ENCODE results near the gene WNK2. TPM values are rescaled to one million over a fixed set of nuclear protein-coding genes. Genes with fewer than 3 reads are reported as not detected.

WNK2 gene
- total RNA-seq, 1 experiment from 2014 or later, result 0.14 TPM

DNA sequence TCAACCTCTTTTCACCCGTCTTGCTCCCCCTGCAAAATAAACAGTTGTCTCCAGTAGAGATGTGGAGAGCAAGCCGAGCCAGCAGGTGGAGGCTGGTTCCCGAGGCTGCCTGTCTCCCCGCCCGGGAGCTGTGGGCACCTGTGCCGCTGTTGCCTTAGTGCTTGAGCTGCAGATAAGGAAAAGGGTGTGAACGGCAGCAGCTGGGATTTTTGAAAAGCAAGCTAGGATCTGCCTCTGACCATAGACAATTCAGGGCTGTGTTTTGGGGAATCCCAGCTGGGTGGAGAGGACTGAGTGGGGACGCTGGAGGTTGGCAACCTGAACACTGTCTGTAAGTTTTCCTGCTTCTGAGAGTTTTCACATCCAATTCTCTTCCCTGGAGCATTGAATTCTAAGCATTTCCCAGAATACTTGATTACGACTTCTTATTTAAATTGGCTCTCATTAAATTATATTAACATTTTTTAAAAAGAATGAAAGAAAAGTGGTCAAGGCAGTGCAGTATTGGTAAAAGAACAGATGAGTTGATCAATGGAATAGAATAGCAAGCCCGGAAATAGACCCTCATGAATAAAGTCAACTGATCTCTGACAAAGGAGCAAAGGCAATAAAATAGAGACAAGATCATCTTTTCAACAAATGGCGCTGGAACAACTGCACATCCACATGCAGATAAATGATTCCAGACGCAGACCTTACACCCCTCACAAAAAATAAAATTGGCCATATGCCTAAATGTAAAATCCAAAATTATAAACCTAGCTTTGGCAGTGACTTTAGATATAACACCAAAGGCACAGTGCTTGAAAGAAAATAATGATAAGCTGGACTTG is 9.7 kb downstream of the WNK2 start:
- DNase-seq (ENCODE audit: low read depth), result no peak
- in situ Hi-C loops (cut with HindIII; ENCODE audit: low pct_unique_long_range_greater_than_20kb, low sequenced_read_pairs), result no loop called here

DNA sequence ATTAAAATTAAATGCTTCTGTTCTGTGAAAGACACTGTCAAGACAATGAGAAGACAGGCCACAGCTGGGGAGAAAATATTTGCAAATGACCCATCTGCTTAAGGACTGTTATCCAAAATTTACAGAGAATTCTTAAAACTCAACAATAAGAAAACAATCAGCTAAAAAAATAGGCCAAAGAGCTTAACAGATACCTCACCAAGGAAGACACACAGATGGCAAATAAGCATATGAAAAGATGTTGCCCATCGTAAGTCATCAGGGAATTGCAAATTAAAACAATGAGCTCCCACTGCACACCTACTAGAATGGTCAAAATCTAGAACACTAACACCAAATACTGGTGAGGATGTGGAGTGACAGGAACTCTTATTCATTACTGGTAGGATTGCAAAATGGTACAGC is 10.3 kb downstream of the WNK2 start:
- in situ Hi-C loops (cut with HindIII; ENCODE audit: low pct_unique_long_range_greater_than_20kb, low sequenced_read_pairs), result no loop called here
- no peak for DNase-seq (ENCODE audit: low read depth)

DNA sequence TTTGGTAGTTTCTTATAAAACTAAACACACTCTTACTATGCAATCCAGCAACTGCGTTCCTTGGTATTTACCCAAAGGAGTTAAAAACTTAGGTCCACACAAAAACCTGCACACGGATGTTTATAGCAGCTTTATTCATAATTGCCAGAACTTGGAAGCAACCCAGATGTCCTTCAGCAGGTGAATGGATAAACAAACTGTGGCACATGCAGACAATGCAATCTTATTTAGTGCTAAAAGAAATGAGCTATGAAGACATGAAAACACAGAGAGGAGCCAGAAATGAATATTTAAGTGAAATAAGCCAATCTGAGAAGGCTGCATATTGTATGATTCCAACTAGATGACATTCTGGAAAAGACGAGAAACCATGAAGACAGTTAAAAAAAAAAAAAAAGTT is 10.7 kb downstream of the WNK2 start:
- no peak for DNase-seq (ENCODE audit: low read depth)
- in situ Hi-C loops (cut with HindIII; ENCODE audit: low pct_unique_long_range_greater_than_20kb, low sequenced_read_pairs), result no loop called here

DNA sequence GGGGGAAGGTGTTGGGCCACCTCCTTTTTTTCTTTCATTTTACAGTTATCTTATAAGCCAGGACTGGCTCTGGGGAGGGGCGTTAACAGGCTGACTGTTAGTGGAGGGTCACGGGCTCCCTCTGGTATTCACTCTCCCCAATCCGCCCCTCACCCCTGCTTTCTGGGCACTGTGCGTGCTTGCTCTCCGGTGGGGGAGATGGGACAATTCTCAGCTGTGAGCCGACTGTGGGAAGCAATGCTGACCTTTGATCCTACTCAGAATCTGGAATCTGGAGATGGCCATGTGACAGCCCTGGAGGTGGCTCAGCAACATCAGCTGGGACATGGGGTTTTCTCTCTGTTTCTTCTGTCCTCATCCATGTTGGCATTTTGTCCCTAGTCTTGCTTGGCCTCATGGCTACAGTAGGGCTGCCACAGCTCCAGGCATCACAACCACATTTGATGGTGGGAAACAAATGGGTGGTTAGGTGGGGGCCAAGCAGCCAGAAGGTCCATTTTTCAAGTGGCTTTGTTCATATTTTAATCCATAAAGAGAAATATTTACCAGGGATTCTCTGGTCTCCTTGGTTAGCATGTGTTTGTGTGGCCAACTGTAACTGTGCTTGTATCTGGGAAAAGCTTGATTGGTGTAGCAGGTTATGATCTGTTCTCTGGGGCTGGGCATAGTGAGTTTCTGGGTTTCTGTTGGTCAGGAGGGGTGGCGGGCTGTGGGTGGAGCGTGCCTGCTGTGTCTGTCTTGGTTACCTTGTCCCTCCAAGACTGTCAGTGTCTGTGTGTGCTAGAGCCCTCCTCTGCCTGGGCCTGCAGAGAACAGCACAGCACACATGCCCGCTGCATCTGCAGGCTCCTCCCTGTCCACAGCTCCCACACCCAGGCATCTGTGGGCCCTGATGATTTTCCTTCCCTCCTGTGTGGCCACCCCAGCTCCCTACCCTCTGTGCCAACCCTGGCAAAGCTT is 12.4 kb downstream of the WNK2 start:
- DNase-seq (ENCODE audit: low read depth), result no peak

DNA sequence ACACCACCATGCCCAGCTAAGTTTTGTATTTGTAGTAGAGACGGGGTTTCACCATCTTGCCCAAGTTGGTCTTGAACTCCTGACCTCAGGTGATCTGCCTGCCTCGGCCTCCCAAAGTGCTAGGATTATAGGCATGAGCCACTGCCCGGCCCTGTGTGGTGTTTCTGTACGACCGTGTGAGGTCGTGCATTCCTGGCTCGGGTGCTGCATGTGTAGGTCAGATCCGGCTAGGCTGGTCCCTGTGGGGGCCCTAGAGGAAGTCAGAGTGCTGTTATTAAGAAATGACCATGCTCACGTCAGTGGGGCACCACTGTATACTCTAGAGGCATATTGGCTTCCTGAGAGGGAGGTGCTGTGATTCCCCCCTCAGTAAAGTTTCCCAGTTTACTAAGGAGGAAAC is 13.7 kb downstream of the WNK2 start:
- DNase-seq (ENCODE audit: low read depth), result no peak
- in situ Hi-C loops (cut with HindIII; ENCODE audit: low pct_unique_long_range_greater_than_20kb, low sequenced_read_pairs), result no loop called here

More for the DNA sequence above, 12.4 kb downstream of the WNK2 start:
- in situ Hi-C loops (cut with HindIII; ENCODE audit: low pct_unique_long_range_greater_than_20kb, low sequenced_read_pairs), result no loop called here

DNA sequence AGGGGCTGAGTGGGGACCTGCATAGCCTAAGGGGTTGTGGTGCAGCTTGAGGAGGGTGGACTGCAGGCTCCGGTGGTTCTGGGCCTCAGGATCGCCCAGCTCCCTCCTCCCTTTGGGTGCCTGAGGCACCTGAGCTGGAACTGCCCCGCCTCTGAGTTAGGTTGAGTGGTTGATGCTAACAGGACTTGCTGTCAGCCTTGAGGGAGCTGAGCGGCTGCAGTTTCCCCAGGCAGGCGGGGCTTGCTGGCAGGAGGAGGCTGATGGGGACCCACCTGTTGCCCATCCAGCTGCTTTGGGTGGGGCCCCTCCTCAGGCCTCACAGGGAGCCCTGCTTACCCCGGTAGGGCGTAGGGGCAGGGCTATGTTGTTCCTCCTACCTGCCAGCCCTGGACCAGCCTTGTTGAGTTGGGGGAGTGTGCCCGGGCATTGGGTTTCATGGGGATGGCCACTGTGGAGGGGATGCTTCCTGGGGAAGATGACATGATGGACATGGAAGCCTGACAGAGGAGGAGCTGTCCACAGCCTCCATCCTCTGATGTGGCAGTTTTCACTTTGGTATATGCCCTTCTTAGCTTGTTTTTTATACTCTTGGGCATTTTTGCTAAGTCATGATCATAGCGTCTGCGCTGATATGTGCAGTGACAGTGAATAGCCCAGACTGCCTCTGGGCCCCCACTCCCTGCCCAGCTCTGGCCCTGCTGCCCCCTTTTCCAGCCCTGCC is 14.3 kb downstream of the WNK2 start:
- in situ Hi-C loops (cut with HindIII; ENCODE audit: low pct_unique_long_range_greater_than_20kb, low sequenced_read_pairs), result no loop called here
- no peak for DNase-seq (ENCODE audit: low read depth)

DNA sequence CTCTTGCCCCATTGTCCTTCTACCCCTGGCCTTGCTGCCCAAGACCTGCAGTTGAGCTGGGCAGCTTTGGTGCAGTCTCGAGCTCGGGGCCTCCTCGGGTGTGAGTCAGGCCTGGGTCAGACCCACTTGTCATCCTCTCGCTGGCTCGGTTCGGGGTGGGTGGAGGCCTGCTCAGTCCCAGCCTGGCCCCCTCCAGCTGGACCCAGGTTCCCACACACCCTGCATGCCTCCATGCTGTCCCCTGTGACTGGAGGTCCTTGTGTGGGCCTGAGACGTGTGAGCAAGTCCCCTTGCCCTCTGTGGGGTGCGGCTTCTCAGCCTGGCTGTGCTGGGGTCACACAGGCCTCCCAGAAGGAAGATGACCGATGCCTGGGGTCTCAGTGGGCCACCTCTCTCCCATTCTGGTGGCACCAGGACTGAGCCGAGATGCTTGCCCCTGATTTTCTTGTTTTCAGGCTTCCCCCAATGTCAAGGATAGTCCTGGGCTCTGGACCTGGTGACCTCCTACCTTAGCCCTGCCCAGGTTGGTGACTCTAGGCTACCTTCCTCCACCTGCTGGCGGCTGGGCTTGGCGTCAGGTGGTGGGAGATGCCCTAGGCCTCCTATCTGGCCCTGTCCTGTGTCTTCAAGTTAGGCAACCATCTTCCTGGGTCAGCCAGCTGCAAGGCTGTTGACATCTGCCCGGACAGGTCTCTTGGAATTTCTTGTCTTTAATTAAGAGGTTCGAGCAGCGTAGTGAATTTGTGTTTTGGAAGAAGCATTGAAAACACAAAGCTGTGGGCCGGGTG is 15.1 kb downstream of the WNK2 start:
- in situ Hi-C loops (cut with HindIII; ENCODE audit: low pct_unique_long_range_greater_than_20kb, low sequenced_read_pairs), result no loop called here
- DNase-seq (ENCODE audit: low read depth), result no peak

DNA sequence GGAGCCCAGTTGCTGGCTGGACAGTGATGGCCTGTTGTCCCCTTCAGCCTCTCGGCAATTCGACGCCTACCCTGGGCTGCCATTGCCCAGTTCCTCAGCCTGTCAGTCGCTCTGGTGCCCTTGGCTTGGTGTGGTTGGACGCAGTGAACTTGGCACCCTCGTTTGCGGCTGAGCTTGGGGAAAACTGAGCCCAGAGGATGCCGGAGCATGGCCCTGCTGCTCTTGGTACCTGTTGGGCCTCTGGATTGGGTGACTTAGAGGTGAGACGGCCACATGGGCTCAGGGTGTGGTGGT is 16.5 kb downstream of the WNK2 start:
- DNase-seq (ENCODE audit: low read depth), result no peak
- in situ Hi-C loops (cut with HindIII; ENCODE audit: low pct_unique_long_range_greater_than_20kb, low sequenced_read_pairs), result no loop called here

DNA sequence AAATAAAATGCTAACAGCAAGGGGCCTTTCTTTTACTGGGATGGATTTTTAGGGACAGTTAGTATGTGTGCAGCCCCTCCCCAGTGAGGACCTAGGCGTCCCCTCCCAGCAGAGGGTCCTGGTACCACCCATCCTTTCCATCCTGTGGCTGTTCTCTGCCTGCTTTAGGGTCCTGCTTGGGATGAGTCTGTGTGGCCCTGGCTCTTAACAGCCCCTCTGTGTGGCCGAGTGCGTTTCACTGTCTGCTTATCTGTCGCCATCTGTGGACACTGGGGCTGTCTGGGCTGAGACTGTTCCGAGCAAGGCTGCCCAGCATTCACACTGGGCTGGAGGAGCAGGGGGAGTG is 17.0 kb downstream of the WNK2 start:
- in situ Hi-C loops (cut with HindIII; ENCODE audit: low pct_unique_long_range_greater_than_20kb, low sequenced_read_pairs), result no loop called here
- no peak for DNase-seq (ENCODE audit: low read depth)

DNA sequence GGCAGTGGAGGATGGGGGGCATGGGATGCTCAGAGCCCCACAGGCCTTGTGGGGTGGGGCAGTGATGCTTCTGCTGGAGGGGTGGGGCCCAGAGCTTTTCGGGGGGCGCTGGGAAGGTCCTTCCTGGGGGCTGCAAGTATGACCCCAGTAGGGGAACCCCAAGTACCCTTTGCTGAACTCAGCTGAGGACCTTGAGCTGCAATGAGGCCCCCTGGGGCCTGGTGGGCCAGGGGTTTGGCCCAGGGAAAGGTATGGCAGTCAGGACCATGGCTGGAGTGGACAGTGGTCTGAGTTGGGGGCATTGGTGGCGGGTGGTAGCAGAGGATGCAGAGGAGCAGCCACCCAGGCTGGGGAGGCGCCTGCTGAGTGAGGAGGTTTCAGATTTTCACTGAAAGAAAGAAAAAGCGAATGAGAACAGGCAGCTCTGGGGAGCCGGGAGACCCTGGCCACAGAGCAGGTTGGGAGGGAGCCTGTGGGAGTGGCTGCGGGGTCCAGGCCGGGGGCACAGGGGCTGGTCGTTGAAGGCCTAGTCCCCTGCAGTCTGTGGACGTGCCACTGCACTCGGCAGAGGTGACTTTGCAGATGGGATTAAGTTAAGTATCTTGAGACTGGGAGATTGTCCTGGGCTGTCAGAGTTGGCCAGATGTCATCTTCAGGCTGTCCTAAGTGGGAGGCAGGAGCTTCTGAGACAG is 19.2 kb downstream of the WNK2 start:
- in situ Hi-C loops (cut with HindIII; ENCODE audit: low pct_unique_long_range_greater_than_20kb, low sequenced_read_pairs), result no loop called here

DNA sequence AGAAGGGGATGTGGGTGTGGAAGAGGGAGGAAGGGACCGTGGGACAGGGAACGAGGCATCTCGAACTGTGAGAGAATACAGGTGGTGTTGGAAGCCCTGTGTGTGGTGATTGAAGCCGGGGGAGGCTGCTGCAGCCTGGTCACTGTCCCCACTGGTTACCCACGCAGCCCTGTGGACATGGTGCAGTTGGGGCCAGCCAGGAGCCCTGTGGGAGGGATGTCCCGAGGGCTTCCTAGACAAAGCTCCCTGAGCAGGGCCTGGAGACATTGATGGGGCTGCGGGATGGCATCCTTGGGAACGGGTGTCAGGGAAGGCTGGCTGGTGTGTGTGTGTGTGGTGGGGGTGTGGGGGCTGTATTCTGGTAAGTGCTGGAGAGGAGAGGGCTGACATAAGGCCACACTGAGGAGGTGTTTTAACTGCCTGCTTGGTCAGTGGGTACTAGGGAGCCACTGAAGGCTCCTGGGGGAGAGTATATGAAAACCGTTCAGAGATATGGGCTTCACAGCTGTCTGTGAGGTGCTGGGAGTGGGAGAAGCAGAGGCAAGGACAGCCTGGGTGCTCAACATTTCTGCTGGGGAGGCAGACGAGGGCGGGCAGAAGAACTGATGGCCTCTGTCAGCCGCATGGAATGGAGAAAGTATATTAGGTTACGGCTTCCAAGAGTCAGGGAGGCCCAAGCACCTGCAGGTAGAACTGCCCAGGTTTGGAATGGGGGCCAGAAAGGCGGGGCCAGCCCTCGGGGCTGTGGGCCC is 20.0 kb downstream of the WNK2 start:
- DNase-seq (ENCODE audit: low read depth), result no peak
- in situ Hi-C loops (cut with HindIII; ENCODE audit: low pct_unique_long_range_greater_than_20kb, low sequenced_read_pairs), result no loop called here

More for the DNA sequence above, 19.2 kb downstream of the WNK2 start:
- DNase-seq (ENCODE audit: low read depth), result no peak

DNA sequence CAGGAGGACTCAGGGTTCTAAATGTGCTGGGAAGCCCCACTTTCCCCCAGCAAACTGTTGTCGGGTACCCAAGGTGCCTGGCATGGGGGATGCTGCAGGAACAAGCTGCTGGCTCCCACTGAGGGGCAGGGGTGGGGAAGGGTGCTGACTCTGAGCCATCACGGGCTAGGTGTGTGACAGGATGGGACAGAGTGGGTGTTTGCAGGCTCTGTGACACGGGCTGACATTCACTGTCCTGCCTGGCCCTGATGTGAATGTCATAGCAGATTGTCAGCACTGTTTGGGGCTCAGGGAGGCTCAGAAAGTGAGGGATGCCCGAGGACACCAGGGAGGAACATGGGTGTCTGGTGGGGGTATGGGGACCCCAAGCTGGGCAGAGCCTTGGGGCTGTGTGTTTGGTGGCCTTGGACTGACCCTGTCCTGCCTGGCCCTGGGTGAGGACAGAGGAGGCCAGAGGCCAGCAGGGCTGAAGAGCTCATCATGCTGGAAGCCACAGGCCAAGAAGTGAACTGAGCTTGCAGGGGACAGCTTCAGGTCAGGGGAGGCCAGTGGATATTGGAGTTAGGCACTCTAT is 20.6 kb downstream of the WNK2 start:
- DNase-seq (ENCODE audit: low read depth), result no peak
- in situ Hi-C loops (cut with HindIII; ENCODE audit: low pct_unique_long_range_greater_than_20kb, low sequenced_read_pairs), result no loop called here

DNA sequence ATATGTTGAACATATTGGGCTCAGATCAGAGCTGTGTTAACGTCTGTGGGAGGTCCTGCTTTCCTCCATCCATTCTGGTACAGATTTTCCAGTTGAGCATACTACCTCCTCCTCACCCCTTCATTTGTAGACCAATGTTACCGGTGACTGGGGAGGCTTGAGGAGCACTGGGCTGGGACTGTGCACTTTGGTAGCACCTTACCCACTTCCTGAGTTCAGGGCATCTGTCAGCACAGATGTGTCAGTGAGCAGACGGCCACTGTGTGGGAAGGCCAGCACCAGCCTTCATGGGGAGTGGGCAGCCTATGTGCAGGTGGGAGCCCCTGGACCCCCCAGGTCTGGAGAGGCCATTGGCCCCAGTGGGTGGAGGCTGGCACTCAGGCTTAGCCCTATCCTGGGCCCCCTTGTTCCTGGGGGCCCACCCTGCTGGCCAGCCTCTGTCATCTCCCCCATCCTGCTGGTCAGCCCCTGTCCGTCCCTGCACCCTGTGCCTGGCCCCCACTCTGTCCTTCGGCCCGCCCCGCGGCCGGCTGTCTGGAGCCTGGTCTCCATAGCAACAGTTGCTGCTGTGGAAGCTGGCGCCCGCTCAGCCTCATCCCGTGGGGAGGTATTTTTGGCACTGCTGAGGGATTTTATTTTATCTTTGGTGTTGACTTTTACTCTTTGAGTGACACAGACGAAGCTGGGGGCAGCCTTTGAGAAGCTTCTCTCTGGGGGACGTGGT is 21.3 kb downstream of the WNK2 start:
- DNase-seq (ENCODE audit: low read depth), result no peak
- in situ Hi-C loops (cut with HindIII; ENCODE audit: low pct_unique_long_range_greater_than_20kb, low sequenced_read_pairs), result no loop called here

DNA sequence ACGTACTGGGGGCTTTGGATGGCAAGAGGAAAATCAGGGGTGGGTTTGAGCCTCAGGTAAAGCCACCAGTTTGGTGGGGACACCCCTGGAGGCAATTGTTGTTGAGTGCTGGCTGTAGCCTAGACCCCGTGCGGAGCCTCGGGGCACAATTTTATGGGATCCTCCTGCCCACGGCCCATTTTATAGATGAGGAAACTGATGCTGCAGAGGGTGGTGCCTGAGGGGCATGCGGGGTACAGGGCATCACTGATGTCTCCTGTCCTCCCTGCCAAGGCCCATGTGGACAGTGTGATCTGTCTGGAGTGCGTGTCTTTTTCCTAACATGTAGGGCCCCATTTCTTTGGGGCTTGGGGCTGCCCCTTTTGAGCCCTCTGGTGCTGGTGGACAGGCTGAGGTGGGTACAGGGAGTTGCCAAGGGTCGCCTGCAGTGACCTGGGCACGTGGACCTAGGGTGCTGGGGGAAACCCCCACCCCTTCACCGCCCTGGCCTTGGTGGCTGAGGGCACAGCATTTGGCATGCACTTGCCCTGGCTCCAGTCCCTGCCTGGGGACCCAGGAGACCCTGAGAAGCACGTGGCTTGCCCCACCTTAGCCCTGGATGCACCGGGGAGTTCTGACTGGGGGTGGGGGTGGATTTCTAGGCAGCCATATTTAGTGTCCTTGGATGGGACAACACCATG is 22.1 kb downstream of the WNK2 start:
- no peak for DNase-seq (ENCODE audit: low read depth)

DNA sequence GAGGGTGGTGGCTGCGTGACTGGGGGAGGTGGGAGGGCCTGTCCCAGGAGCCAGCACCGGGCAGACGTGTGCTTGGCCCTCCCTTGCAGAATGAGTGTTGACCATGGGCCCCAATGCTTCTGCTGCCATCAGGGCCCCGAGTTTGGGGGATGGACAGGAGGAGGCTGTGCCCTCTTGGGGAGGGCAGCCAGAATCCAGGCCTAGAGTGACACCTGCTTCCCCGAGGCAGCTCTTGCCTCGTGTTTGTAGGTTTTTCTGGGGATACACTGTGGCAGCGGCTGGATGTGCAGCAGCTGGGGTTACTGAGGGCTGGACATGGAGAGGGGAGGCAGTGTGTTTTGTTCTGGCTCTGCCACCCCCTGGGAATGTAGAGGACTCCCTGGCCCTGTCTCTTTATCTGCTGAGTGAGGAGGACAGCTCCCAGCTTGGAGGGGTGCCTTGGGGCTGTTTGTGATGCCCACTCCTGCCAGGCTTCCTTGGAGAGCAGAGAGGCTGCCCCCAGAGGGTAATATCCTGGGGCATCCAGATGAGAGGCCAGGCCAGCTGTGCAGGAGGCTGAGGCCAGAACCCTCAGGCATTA is 22.7 kb downstream of the WNK2 start:
- DNase-seq (ENCODE audit: low read depth), result no peak
- in situ Hi-C loops (cut with HindIII; ENCODE audit: low pct_unique_long_range_greater_than_20kb, low sequenced_read_pairs), result no loop called here

More for the DNA sequence above, 22.1 kb downstream of the WNK2 start:
- in situ Hi-C loops (cut with HindIII; ENCODE audit: low pct_unique_long_range_greater_than_20kb, low sequenced_read_pairs), result no loop called here
